OCI-LY7 (cell line): Measurements from ENCODE around the gene WDCP. TPM values are rescaled to one million over a fixed set of nuclear protein-coding genes. Genes with fewer than 3 reads are reported as not detected.
A peak's percentile ranks its signal among the peaks of the same experiment; 100 is the strongest.

ENCODE experiments used
- BruUV-seq: library from RNA; stranded (reverse); fragments of 400-500 nt; replicated peaks from 2 replicates; lab custom pipeline; 2021; lab: Mats Ljungman, UMichigan
- CTCF ChIA-PET: fragments of 300-600 bp; sonication (Branson Sonifier 250); formaldehyde crosslinking; loops from one replicate; lab custom pipeline; 2022; ENCODE audit warnings: antibody characterized with exemption; ENCODE audit not compliant: unreplicated experiment; lab: Charles Lee
- POLR2A ChIA-PET: fragments of 300-600 bp; sonication (Branson Sonifier 250); formaldehyde crosslinking; loops from one replicate; lab custom pipeline; 2022; ENCODE audit warnings: antibody characterized with exemption; lab: Charles Lee
- DNase-seq: peaks from one replicate; pipeline ENCODE4 v3.0.0-alpha.2; 2015; ENCODE audit warnings: low spot score
- H2AFZ ChIP-seq: fragments of 200-600 bp; sonication (generic), shearing (Covaris generic); 2 replicates; pipeline ENCODE4 v1.6.1; 2014; ENCODE audit warnings: mild to moderate bottlenecking, antibody characterized with exemption, low read length, moderate library complexity
- H3K27ac ChIP-seq: fragments of 200-600 bp; sonication (generic); 2 replicates; pipeline ENCODE4 v1.5.1; 2014; ENCODE audit warnings: mixed run types, low read depth, mild to moderate bottlenecking, moderate library complexity, low read length, inconsistent platforms; ENCODE audit not compliant: poor library complexity, severe bottlenecking
- H3K36me3 ChIP-seq: fragments of 200-600 bp; sonication (generic); 2 replicates; pipeline ENCODE4 v1.6.1; 2014; ENCODE audit warnings: mild to moderate bottlenecking, antibody characterized with exemption, low read length, moderate library complexity, mixed read lengths; ENCODE audit not compliant: insufficient read depth
- H3K4me1 ChIP-seq: fragments of 200-600 bp; sonication (generic); 2 replicates; pipeline ENCODE4 v1.5.1; 2014; ENCODE audit warnings: mild to moderate bottlenecking, low read length; ENCODE audit not compliant: insufficient read depth, poor library complexity, severe bottlenecking
- H3K4me2 ChIP-seq: fragments of 200-600 bp; sonication (generic); 2 replicates; pipeline ENCODE4 v1.6.1; 2014; ENCODE audit warnings: mild to moderate bottlenecking, low read length
- H3K4me3 ChIP-seq: fragments of 200-600 bp; sonication (generic); 2 replicates; pipeline ENCODE4 v1.5.1; 2014; ENCODE audit warnings: mild to moderate bottlenecking, low read depth, low read length; ENCODE audit not compliant: poor library complexity, severe bottlenecking
- H3K79me2 ChIP-seq: fragments of 200-600 bp; sonication (generic); 2 replicates; pipeline ENCODE4 v1.6.1; 2016; ENCODE audit warnings: low read depth, mild to moderate bottlenecking, low read length, moderate library complexity, mixed read lengths; ENCODE audit not compliant: insufficient read depth
- H3K9me2 ChIP-seq: fragments of 200-600 bp; sonication (generic); 2 replicates; pipeline ENCODE4 v1.6.1; 2016; ENCODE audit warnings: mild to moderate bottlenecking, low read length, mixed read lengths; ENCODE audit not compliant: insufficient read depth
- H3K9me3 ChIP-seq: fragments of 200-600 bp; sonication (generic); 2 replicates; pipeline ENCODE4 v1.6.1; 2014; ENCODE audit warnings: mild to moderate bottlenecking, mixed run types, low read length, mixed read lengths
- H4K20me1 ChIP-seq: fragments of 200-600 bp; sonication (generic); 2 replicates; pipeline ENCODE4 v1.6.1; 2014; ENCODE audit warnings: mild to moderate bottlenecking, antibody characterized with exemption, low read length, moderate library complexity, mixed read lengths; ENCODE audit not compliant: insufficient read depth
- EZH2phosphoT487 ChIP-seq: fragments of 200-600 bp; sonication (generic); IDR thresholded peaks from 2 replicates; pipeline ENCODE4 v1.6.1; 2018; ENCODE audit warnings: low read depth, borderline replicate concordance, mild to moderate bottlenecking, mixed run types, antibody characterized with exemption, low read length, moderate library complexity, mixed read lengths
- intact Hi-C: fragments of 100-400 bp; cut with micrococcal nuclease; formaldehyde crosslinking; loops from one replicate; pipeline ENCODE4 v1.10.0; 2022; ENCODE audit not compliant: unreplicated experiment
- total RNA-seq, 2 experiments: library from RNA; depleted of rRNA in 1 of 2; stranded (reverse); fragments of >200 nt in 1 of 2; shearing (Covaris generic) in 1 of 2; gene quantifications; 2 replicates each; pipeline ENCODE4 v1.2.3, GENCODE V29; 2014 to 2022
- TF ChIP-seq, protein P1 (sequence below): fragments of 200-600 bp; sonication (generic); conservative IDR thresholded peaks from 2 replicates; pipeline ENCODE4 v1.5.1; 2014; ENCODE audit warnings: mild to moderate bottlenecking, antibody characterized with exemption, low read length, moderate library complexity, mixed read lengths

Gene WDCP
- total RNA-seq, 2 experiments from 2014 or later = 13.9 to 21.0 TPM

GRCh38 chr2:24075259-24075658, 28.1 kb upstream of the WDCP start:
- no peaks in the 10 kb centered on the region for H4K20me1 ChIP-seq
- TF ChIP-seq, protein P1, sequence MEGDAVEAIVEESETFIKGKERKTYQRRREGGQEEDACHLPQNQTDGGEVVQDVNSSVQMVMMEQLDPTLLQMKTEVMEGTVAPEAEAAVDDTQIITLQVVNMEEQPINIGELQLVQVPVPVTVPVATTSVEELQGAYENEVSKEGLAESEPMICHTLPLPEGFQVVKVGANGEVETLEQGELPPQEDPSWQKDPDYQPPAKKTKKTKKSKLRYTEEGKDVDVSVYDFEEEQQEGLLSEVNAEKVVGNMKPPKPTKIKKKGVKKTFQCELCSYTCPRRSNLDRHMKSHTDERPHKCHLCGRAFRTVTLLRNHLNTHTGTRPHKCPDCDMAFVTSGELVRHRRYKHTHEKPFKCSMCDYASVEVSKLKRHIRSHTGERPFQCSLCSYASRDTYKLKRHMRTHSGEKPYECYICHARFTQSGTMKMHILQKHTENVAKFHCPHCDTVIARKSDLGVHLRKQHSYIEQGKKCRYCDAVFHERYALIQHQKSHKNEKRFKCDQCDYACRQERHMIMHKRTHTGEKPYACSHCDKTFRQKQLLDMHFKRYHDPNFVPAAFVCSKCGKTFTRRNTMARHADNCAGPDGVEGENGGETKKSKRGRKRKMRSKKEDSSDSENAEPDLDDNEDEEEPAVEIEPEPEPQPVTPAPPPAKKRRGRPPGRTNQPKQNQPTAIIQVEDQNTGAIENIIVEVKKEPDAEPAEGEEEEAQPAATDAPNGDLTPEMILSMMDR = no peak
- peak overlapping the region; percentile 80 for H3K4me3 ChIP-seq
- peaks cover 19% of the 10 kb centered on the region for H3K4me1 ChIP-seq
- H3K27ac ChIP-seq = no peak overlapping the region
- DNase-seq = no peak
- CTCF ChIA-PET = interaction anchor here (1.8 kb wide), 1 partner anchor 28 kb away, joined by 10 read pairs; the partner anchor contains the start of gene WDCP
- peaks cover 38% of the 10 kb centered on the region for H3K36me3 ChIP-seq
- no peaks in the 10 kb centered on the region for H3K9me2 ChIP-seq
- intact Hi-C loops = no loop called here
- no peak overlapping the region; the same call in 1 of the 2 replicates for H2AFZ ChIP-seq
- BruUV-seq = no TSS peak
- H3K4me2 ChIP-seq = peak overlapping the region; percentile 68
- peaks cover 42% of the 10 kb centered on the region for H3K79me2 ChIP-seq
- H3K9me3 ChIP-seq = no peaks in the 10 kb centered on the region
- POLR2A ChIA-PET = interaction anchor here (1.0 to 2.5 kb wide), 4 partner anchors 9 to 148 kb away, joined by 3 to 16 read pairs (median 8); partner anchors contain the start of genes ATAD2B and WDCP

DNA sequence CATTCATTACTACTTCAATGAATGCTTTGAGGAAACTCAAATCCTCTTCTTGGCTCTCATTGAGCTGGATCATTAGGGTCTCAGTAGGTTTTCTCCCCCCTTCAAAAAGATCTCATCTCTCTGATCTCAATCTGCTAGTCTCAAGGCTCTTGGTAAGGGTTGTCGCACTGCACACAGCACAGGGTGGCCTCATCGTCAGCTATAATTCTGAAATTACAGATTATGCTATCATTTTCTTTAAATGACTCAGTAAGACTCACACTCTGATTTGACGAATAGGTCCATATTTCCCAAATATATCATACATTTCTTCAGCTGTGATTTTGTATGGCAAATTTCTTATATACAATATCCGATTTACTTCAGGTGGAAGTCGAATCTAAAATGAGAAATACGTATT, 26.6 kb upstream of the WDCP start:
- Histone ChIP-seq H3K4me1 (peaks cover 19% of the 10 kb centered on the region), H3K79me2 (peaks cover 42% of the 10 kb centered on the region), H2AFZ (no peak overlapping the region), H4K20me1 (no peaks in the 10 kb centered on the region), H3K9me2 (no peaks in the 10 kb centered on the region), H3K4me2 (no peak overlapping the region), H3K4me3 (no peak overlapping the region), H3K27ac (no peak overlapping the region), H3K36me3 (peaks cover 52% of the 10 kb centered on the region), H3K9me3 (no peaks in the 10 kb centered on the region)
- CTCF ChIA-PET = no interaction called here
- BruUV-seq = no TSS peak
- no peak for TF ChIP-seq EZH2phosphoT487
- TF ChIP-seq, protein P1 = no peak
- intact Hi-C loops = no loop called here
- POLR2A ChIA-PET = interaction anchor here (0.6 to 2.0 kb wide), 2 partner anchors 27 to 28 kb away, joined by 6 to 8 read pairs; partner anchors contain the start of gene WDCP
- no peak for DNase-seq

GRCh38 chr2:24072259-24072658, 25.1 kb upstream of the WDCP start:
- ChIA-PET CTCF (no interaction called here), POLR2A (no interaction called here)
- H2AFZ ChIP-seq = no peak overlapping the region
- no peaks in the 10 kb centered on the region for H3K9me3 ChIP-seq
- no peak overlapping the region for H3K4me3 ChIP-seq
- H4K20me1 ChIP-seq = no peaks in the 10 kb centered on the region
- no TSS peak for BruUV-seq
- no peak overlapping the region for H3K4me2 ChIP-seq
- DNase-seq = no peak
- H3K27ac ChIP-seq = no peak overlapping the region
- H3K9me2 ChIP-seq = no peaks in the 10 kb centered on the region
- H3K36me3 ChIP-seq = peaks cover 67% of the 10 kb centered on the region
- peaks cover 42% of the 10 kb centered on the region for H3K79me2 ChIP-seq
- TF ChIP-seq, protein P1 = no peak
- TF ChIP-seq EZH2phosphoT487 = no peak
- intact Hi-C loops = no loop called here
- H3K4me1 ChIP-seq = peaks cover 11% of the 10 kb centered on the region
